ENCODE results near the gene CTCFL. TPM values are rescaled to one million over a fixed set of nuclear protein-coding genes. Genes with fewer than 3 reads are reported as not detected.
A peak's percentile ranks its signal among the peaks of the same experiment; 100 is the strongest.

CTCFL gene
- total and polyA plus RNA-seq, 2 of the 13 experiments (the other 11 are each of a cell fraction or from before 2014, with no cell fraction given) = 0.04 TPM; not detected in 1

GRCh38 chr20:57560554-57561355 lies 35.8 kb upstream of the CTCFL start, which contains the start of gene PCK1 (continued):
- TF ChIP-seq ZNF646 (CRISPR knock-in tag; IDR thresholded peaks at IDR 0.05) = peak; percentile 76
- TF ChIP-seq ZNF616 (CRISPR knock-in tag; IDR thresholded peaks at IDR 0.05; ENCODE audit: low read depth) = no peak
- TF ChIP-seq ZKSCAN5 (CRISPR knock-in tag; IDR thresholded peaks at IDR 0.05) = no peak
- TF ChIP-seq SNAPC2 (CRISPR knock-in tag; IDR thresholded peaks at IDR 0.05) = 0 out of 2 replicates have a peak, but pooled peaks have one; percentile 27
- TF ChIP-seq ZBTB26 (CRISPR knock-in tag; IDR thresholded peaks at IDR 0.05; ENCODE audit: borderline replicate concordance) = no peak; the same call in 1 of the 2 replicates
- no peak for TF ChIP-seq SMAD1 (CRISPR knock-in tag; IDR thresholded peaks at IDR 0.05; ENCODE audit: borderline replicate concordance, low read depth)
- TF ChIP-seq GPBP1L1 (CRISPR knock-in tag; IDR thresholded peaks at IDR 0.05) = no peak
- peak; percentile 79 for TF ChIP-seq ZNF124 (CRISPR knock-in tag; IDR thresholded peaks at IDR 0.05)
- TF ChIP-seq SKIL (CRISPR knock-in tag; IDR thresholded peaks at IDR 0.05; ENCODE audit: borderline replicate concordance) = peak; percentile 94
- no peak for TF ChIP-seq NFKB2 (CRISPR knock-in tag; IDR thresholded peaks at IDR 0.05; ENCODE audit: borderline replicate concordance)
- no peak for TF ChIP-seq ZNF10 (CRISPR knock-in tag; IDR thresholded peaks at IDR 0.05; ENCODE audit: borderline replicate concordance, low read depth)
- no peak for TF ChIP-seq BATF2 (CRISPR knock-in tag; IDR thresholded peaks at IDR 0.05)
- no peak for TF ChIP-seq ZBTB38 (CRISPR knock-in tag; IDR thresholded peaks at IDR 0.05)
- TF ChIP-seq TCF7L2 (IDR thresholded peaks at IDR 0.05; ENCODE audit: low read depth, low read length) = no peak
- TF ChIP-seq SMC3 (IDR thresholded peaks at IDR 0.05; ENCODE audit: low read length) = peak; percentile 44
